ENCODE measurements around the gene AIG1.

Gene AIG1

DNA sequence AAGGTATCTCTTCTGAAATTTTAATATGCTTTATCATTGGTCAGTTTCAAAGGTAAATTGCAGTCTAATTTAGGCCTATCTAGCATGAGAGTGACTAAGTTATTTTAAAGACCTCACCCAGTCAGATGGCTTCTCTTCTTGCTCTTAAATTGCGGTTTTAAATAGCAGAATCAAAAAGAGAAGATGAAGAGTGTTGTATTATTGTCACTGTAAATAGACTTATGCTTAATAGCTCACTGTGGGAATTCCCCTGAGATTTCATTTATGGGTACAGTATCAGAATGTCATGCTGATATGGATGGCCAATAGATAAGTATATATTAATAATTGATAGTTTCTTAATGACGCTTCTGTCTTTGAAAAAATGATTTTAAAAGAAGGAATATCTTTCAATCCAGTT lies 35.7 kb downstream of the AIG1 start:
- no peak for DNase-seq (ENCODE audit: low read depth in 2 of 2)

DNA sequence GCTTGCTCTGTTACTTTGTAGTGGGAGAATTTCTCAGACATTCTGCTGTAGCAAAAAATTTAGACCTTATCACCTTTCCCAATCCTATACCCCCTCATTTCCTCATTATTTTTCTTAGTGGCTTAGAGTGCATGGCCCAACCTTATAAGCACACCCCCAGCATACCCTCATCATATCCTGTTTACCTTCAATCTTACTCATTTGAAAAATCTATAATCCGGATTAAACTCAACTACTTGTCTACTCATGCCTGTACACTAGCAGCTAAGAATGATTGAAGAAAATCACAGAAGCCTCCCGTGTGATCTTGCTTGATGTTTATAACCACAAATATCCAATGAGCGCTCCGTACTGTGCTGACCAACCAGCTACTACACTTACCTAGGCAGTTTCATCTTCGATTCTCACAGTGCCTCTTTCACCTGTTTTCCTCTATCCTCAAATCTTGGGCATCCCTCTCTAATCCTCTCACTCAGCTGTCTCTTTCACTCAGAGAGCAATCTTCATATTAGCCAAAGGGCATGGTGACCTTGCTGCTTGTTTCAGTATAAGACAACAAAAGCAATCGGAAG lies 36.6 kb downstream of the AIG1 start:
- no peak for DNase-seq (ENCODE audit: low read depth in 2 of 2)

DNA sequence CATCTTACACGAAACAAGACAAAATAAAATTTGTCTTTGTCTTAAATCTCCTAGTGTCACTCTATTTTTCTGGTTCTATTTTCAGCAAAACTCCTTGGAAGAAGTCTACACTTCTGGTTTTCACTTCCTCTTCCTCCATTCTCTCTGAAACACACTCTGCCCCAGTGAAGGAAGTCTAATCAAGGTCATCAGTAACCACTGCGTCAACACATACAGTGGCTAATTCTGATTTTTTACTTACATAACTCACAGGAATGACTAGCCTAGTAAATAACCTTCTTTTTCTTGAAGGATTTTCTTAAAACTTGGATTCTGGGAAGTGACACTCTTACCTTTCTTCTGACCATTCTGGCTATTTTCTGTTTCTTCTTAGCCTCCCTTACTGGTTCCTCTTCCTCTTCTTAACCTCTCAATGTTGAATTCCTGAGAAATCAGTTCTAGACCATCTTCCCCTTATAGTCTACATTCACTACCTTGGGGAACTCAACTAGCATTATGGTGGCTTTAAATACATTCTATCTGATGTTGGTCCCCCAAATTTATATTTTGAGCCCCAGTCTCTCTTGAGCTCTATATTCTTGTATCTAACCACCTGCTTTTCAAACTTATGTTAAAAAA lies 37.5 kb downstream of the AIG1 start:
- no peak for DNase-seq (ENCODE audit: low read depth in 2 of 2)

DNA sequence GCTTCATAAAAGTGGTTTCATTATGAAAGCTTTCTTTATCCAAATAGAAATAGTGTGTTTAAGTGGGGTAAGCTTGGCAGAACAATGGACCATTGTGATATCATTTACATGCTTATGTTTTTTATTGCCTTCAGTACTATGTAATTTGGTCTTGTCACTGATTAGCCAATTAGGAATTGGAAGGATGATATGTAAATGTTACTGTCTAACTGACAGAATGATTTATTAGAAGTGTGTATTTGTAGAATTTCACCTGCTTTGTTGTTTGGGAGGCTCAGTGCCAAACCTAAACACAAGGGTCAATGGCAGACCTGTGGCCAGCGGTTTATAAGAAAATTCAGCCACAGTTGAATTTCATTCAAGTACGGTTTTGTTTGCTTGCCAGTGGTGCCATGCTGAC lies 39.0 kb downstream of the AIG1 start:
- no peak for DNase-seq (ENCODE audit: low read depth in 2 of 2)

DNA sequence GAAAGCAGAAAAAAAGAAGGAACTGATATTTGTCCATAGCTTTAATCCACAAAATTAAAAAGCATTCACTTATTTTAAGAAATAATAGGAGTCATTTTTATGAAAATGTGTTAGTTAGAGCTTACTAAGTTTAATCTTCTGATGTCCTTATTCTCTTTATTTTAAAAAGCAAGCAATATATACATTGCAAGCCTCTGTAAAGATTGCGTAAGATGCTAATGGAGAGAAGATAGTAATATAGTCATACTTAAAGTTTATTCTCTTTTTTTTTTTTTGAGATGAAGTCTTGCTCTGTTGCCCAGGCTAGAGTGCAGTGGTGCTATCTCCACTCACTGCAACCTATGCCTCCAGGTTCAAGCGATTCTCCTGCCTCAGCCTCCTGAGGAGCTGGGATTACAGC lies 39.7 kb downstream of the AIG1 start:
- DNase-seq (ENCODE audit: low read depth in 2 of 2): no peak

GRCh38 chr6:143103916-143104315 lies 43.2 kb downstream of the AIG1 start:
- no peak for DNase-seq (ENCODE audit: low read depth in 2 of 2)

- no peak for DNase-seq (ENCODE audit: low read depth in 2 of 2)
Observed at GRCh38 chr6:143107440-143107839, 46.8 kb downstream of the AIG1 start.

DNA sequence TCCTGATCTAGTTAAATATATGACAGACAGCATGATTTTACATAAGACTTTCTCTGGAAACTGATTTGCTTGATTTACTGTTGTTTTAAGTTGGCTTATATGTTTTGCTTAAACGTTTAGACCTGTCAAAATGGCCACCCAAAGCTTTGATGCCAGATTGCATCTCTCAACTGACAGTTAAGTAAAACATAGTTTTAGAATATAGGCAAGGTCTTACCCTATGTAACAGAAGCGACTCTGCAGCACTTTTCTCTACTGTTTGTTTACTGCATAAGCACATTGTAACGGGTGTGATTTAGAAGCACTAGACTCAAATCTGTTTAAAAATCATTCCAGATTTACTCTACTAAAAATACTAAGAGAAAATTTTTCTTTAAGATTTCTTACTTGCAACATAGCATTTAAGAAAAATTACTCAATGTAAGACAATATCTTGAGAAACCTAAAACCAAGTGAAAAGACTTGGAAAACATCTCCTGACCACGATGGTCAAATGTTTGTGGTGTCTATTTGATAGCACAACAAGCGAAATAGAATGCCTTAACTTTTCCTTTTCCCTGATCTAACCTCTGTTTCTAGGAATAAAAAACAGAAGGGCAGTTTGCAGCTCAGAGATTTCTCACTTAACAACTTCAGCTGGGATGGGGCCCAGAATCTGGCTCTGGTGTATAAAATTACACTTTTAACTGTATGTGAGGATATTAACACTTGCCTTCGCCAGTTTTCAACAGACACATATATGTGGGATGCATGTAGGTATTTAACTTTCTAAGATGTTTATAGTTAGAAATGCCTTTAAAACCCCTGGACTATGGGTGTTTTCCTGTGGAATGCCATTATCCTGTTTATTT lies 47.4 kb downstream of the AIG1 start:
- DNase-seq (ENCODE audit: low read depth in 2 of 2): no peak

- no peak for DNase-seq (ENCODE audit: low read depth in 2 of 2)
Observed at GRCh38 chr6:143109196-143109595, 48.5 kb downstream of the AIG1 start.

DNA sequence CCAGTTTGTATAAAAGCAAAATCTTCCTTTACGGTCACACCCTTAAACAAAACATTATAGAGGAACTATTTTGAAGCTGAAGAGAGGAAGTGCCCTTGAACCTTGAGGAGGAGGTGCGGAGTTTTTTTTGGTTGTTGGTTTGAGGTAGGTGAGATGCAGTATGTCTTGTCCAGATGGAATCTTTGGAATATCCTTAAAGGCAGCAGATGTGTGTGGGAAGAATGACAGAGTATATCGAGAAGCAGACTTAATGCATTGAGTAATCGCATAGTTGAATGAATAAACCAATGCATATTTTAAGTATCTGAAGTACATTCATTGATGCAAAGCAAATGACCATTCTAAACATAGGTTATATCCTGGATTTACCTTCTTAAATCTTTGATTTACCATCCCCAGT lies 49.9 kb downstream of the AIG1 start:
- no peak for DNase-seq (ENCODE audit: low read depth in 2 of 2)

- DNase-seq (ENCODE audit: low read depth in 2 of 2): no peak
Observed at GRCh38 chr6:143110996-143111395, 50.3 kb downstream of the AIG1 start.

GRCh38 chr6:143111443-143111842 lies 50.8 kb downstream of the AIG1 start:
- no peak for DNase-seq (ENCODE audit: low read depth in 2 of 2)

GRCh38 chr6:143112084-143112768 lies 51.5 kb downstream of the AIG1 start:
- no peak for DNase-seq (ENCODE audit: low read depth in 2 of 2)

DNA sequence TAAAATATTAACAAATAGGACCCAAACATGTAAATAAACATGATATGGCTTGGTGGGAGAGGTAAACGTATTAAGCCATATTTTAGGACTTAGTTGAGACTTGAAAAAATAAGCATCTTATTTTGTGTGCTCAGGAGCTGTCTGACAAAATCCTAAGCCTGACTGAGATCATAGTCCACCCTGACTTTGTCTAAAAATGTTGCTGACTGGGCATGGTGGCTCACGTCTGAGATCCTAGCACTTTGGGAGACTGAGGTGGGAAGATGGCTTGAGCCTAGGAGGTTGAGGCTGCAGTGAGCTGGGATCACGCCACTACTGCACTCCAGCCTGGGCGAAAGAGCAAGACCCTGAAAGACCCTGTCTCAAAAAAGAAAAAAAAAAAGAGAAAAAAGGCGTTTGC lies 52.1 kb downstream of the AIG1 start:
- DNase-seq (ENCODE audit: low read depth in 2 of 2): no peak

DNA sequence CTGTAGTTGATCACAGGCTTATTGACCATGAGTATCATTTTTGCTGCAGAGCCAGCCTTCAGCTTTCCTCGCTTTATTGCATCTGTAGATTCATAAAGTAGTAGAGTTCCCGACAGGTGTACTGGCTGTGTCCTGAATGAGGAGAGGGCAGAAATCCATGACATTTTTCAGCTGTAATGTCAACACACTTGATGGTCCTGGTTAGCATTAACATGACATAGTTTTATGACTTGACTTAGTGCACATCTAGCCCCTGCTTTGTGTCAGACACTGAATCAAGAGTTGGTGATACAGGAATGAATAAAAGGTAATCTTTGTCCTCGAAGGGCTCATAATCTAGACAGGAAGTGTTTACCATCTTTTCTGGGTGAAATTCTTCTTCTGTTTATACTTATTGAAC lies 55.0 kb downstream of the AIG1 start:
- no peak for DNase-seq (ENCODE audit: low read depth in 2 of 2)

GRCh38 chr6:143117108-143117507 lies 56.4 kb downstream of the AIG1 start:
- no peak for DNase-seq (ENCODE audit: low read depth in 2 of 2)

DNA sequence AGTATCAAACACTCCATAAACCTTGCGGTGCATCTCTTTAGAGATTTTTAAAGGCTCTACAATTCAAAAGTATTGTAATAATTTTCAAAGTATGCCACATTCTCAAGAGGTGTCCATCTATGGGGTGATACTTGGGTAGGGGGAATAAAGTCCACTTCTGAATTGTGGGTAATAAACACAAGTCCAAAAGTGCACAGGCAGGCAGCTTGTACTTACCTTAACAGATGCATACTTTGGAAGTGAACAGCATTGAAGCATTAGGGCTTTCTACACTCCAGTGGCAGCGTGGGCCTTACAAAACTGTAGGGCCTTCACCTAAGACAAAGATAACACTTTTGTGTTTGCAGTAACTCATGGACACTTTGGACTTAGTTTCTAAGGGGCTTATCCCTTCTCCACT lies 58.6 kb downstream of the AIG1 start:
- no peak for DNase-seq (ENCODE audit: low read depth in 2 of 2)

GRCh38 chr6:143123081-143123480 lies 62.4 kb downstream of the AIG1 start:
- DNase-seq (ENCODE audit: low read depth in 2 of 2): no peak

- no peak for DNase-seq (ENCODE audit: low read depth in 2 of 2)
Observed at GRCh38 chr6:143123941-143124340, 63.3 kb downstream of the AIG1 start.

DNA sequence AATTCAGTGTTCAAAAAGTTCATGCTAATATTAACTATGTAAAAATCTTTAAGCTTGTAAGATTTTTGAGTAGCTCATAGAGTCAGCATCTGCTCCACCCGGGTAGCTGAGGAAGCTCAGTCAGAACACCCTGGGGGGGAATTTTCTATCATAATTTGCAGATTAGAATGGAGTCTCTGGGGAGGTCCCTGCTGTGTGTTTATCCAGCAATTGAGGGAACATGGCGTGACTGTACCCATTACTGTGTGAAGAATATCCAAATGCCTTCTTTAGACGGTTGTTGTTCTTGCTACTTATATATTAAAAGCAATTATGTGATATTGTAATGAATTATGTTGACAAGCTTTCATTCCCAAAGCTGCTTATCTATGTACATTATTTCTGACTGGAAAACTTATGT lies 64.8 kb downstream of the AIG1 start:
- no peak for DNase-seq (ENCODE audit: low read depth in 2 of 2)

DNA sequence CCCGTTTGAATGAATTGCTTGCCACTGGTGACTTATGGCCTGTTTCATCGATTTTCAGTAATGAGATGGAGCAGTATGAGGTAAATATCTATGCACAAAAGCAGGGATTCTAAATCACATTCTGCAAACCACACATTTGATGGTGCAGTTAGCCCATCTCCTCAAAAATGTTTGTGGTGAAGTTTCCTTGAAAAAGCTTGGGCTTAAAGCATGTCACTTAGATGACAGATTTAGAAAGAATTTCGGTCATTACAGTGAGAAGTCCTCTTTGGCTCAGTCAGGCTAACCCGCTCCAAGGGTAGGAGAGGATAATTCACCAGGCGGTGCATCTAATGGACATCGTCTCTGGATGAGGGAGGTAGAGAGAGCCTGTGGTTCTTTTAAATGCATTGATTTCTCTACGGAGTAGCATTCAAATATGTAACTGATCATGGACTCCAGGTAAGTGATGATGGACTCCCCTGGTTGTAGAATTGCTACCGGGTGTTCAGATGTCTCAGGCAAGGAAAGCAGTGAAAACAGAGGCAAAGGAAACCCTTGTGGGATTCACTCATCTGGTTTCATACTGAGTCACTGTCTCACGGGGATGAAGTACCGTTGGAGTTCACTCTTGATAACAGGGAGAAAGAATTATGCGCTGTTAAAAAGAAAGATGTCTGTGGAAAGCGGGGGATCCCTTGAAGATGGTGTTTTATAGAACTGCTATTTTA lies 65.3 kb downstream of the AIG1 start:
- no peak for DNase-seq (ENCODE audit: low read depth in 2 of 2)

DNA sequence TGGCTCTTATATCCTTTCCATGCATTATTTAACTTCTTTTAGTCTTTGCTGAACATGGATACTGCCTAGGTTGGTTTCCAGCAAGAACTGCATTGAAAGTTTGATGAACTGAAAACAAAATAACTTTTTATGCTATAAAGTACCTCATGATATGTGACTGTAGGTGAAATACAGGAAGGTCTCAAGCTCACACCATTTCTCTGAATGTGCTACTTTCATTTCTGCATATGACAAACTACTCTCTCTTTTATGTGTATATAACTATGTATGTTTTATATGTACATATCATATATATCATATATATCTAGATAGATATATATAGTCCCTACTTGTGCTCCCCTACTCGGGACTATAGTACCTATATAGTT lies 65.9 kb downstream of the AIG1 start:
- DNase-seq (ENCODE audit: low read depth in 2 of 2): no peak

Data from stimulated activated CD8-positive, alpha-beta memory T cell treated with anti-CD3 and anti-CD28 coated beads, Interleukin-7, amount 100 ng/mL, for 1 hour (primary cell).